GM23248 (cell line): ENCODE measurements around the gene FOXRED1.

Experiments used
- EZH2 ChIP-seq: fragments of 200-600 bp; sonication (generic); IDR thresholded peaks from 2 replicates; pipeline ENCODE4 v1.6.1; 2018; ENCODE audit warnings: antibody characterized with exemption, mild to moderate bottlenecking; ENCODE audit not compliant: insufficient read depth, poor library complexity, severe bottlenecking
- EZH2phosphoT487 ChIP-seq: fragments of 200-600 bp; sonication (generic); IDR thresholded peaks from 2 replicates; pipeline ENCODE4 v1.6.1; 2018; ENCODE audit warnings: antibody characterized with exemption, moderate library complexity, mild to moderate bottlenecking, low read depth; ENCODE audit not compliant: insufficient read depth

GRCh38 chr11:126277322-126277721 is 8.4 kb downstream of the FOXRED1 start:
- TF ChIP-seq EZH2 = no peak
- TF ChIP-seq EZH2phosphoT487 = no peak
